Measurements from ENCODE around the gene PLA2R1.
A peak's percentile ranks its signal among the peaks of the same experiment; 100 is the strongest.
"Not testable (repeated sequence)": the region's sequence is repeated elsewhere in the genome, so short reads cannot be mapped to it uniquely, and the experiment has no call there.

PLA2R1 gene

GRCh38 chr2:159976527-159977160 is 85.8 kb downstream of the PLA2R1 start:
- DNase-seq: no peak

GRCh38 chr2:159973325-159973724 is 89.1 kb downstream of the PLA2R1 start:
- no peak for DNase-seq

- no peak for DNase-seq
These were observed 90.9 kb downstream of the PLA2R1 start for GRCh38 chr2:159971365-159972152.

- DNase-seq: not testable (repeated sequence)
These were observed 91.9 kb downstream of the PLA2R1 start for GRCh38 chr2:159970548-159970947.

GRCh38 chr2:159968279-159968900 is 94.0 kb downstream of the PLA2R1 start:
- DNase-seq: peak; percentile 82

GRCh38 chr2:159963700-159964099 is 98.7 kb downstream of the PLA2R1 start:
- DNase-seq: no peak

GRCh38 chr2:159962513-159962912 is 99.9 kb downstream of the PLA2R1 start:
- DNase-seq: not testable (repeated sequence)

GRCh38 chr2:159961451-159961850 is 101.0 kb downstream of the PLA2R1 start:
- no peak for DNase-seq

- DNase-seq: no peak
These were observed 101.4 kb downstream of the PLA2R1 start for GRCh38 chr2:159961037-159961436.

GRCh38 chr2:159960414-159960813 is 102.0 kb downstream of the PLA2R1 start:
- no peak for DNase-seq

GRCh38 chr2:159959136-159959535 is 103.3 kb downstream of the PLA2R1 start:
- no peak for DNase-seq

GRCh38 chr2:159953136-159953823 is 109.1 kb downstream of the PLA2R1 start:
- DNase-seq: peak; percentile 34

GRCh38 chr2:159946326-159946999 is 116.0 kb downstream of the PLA2R1 start:
- DNase-seq: peak; percentile 95

GRCh38 chr2:159944874-159945273 is 117.5 kb downstream of the PLA2R1 start:
- no peak for DNase-seq

- no peak for DNase-seq
These were observed 120.3 kb downstream of the PLA2R1 start for GRCh38 chr2:159942146-159942545.

GRCh38 chr2:159941729-159942128 is 120.7 kb downstream of the PLA2R1 start:
- no peak for DNase-seq

- DNase-seq: no peak
These were observed 122.5 kb downstream of the PLA2R1 start for GRCh38 chr2:159939946-159940345.

- DNase-seq: no peak
These were observed 124.0 kb downstream of the PLA2R1 start for GRCh38 chr2:159938395-159938794.

- no peak for DNase-seq
These were observed 125.9 kb downstream of the PLA2R1 start for GRCh38 chr2:159936471-159936870.

- no peak for DNase-seq
These were observed 128.7 kb downstream of the PLA2R1 start for GRCh38 chr2:159933727-159934049.

GRCh38 chr2:159933040-159933726 is 129.2 kb downstream of the PLA2R1 start:
- DNase-seq: no peak

- DNase-seq: no peak
These were observed 135.7 kb downstream of the PLA2R1 start for GRCh38 chr2:159926695-159927094.
